ENCODE results near the gene MYL11. TPM values are rescaled to one million over a fixed set of nuclear protein-coding genes. Genes with fewer than 3 reads are reported as not detected.

The MYL11 gene
- polyA plus RNA-seq, 1 donor (not counting 4 experiments of a cell fraction or from before 2014, with no cell fraction given) = not detected

DNA sequence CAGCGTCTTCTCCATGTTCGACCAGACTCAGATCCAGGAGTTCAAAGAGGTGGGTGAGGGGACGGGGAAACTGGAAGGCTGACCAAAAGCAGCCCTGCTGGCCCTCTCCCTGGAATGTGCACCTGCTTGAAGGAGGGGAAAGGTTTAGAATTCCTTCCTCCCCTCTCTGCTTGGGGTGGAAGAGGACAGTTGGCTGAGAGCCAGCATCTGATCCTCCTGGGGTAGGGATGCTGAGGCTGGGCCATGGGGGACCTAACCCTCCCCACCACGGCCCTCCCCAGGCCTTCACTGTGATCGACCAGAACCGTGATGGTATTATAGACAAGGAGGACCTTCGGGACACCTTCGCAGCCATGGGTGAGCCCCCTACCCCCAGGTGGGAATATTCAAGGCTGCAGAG is 1.3 kb downstream of the MYL11 start:
- H3K36me3 ChIP-seq (ENCODE audit: control insufficient read depth in 2 of 2, extremely low read depth in 1 of 2, insufficient read depth in 2 of 2, low read length in 2 of 2) = peaks cover 0 to 2% of the 10 kb centered on the region in 2 experiments
- peaks cover 15% of the 10 kb centered on the region for H3K4me1 ChIP-seq (ENCODE audit: control insufficient read depth, extremely low read depth, insufficient read depth, low read length)
- no peaks in the 10 kb centered on the region for H3K9me3 ChIP-seq (ENCODE audit: control insufficient read depth, low read depth, low read length)
- H3K79me2 ChIP-seq (ENCODE audit: control insufficient read depth, insufficient read depth, low read length) = no peaks in the 10 kb centered on the region
- no peaks in the 10 kb centered on the region for H3K27me3 ChIP-seq (ENCODE audit: control insufficient read depth, extremely low read depth, insufficient read depth, low read length)
- no peak for FAIRE-seq
- H3K4me3 ChIP-seq (ENCODE audit: control insufficient read depth in 2 of 3, extremely low read depth in 1 of 3, insufficient read depth in 2 of 3, low read depth in 1 of 3, low read length in 3 of 3) = no peak overlapping the region
- H3K9me1 ChIP-seq (ENCODE audit: control insufficient read depth, extremely low read depth, insufficient read depth, low read length) = no peaks in the 10 kb centered on the region
- no peak for DNase-seq (ENCODE audit: low read depth, low spot score)
- TF ChIP-seq, protein P1, sequence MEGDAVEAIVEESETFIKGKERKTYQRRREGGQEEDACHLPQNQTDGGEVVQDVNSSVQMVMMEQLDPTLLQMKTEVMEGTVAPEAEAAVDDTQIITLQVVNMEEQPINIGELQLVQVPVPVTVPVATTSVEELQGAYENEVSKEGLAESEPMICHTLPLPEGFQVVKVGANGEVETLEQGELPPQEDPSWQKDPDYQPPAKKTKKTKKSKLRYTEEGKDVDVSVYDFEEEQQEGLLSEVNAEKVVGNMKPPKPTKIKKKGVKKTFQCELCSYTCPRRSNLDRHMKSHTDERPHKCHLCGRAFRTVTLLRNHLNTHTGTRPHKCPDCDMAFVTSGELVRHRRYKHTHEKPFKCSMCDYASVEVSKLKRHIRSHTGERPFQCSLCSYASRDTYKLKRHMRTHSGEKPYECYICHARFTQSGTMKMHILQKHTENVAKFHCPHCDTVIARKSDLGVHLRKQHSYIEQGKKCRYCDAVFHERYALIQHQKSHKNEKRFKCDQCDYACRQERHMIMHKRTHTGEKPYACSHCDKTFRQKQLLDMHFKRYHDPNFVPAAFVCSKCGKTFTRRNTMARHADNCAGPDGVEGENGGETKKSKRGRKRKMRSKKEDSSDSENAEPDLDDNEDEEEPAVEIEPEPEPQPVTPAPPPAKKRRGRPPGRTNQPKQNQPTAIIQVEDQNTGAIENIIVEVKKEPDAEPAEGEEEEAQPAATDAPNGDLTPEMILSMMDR (optimal IDR thresholded peaks at IDR 0.05 in 1 of 3, IDR thresholded peaks at IDR 0.05 in 1 of 3, conservative IDR thresholded peaks at IDR 0.05 in 1 of 3; ENCODE audit: extremely low read depth in 1 of 3, insufficient read depth in 2 of 3, low read length in 3 of 3) = no peak
- no peak for TF ChIP-seq EZH2 (IDR thresholded peaks at IDR 0.05; ENCODE audit: low read length)
- H3K9ac ChIP-seq (ENCODE audit: control insufficient read depth, extremely low read depth, insufficient read depth, low read length) = no peak overlapping the region
- no peak overlapping the region for H2AFZ ChIP-seq (ENCODE audit: control insufficient read depth, low read length)
- H3K27ac ChIP-seq (ENCODE audit: control insufficient read depth, insufficient read depth, low read length) = no peak overlapping the region
- H4K20me1 ChIP-seq (ENCODE audit: control insufficient read depth, extremely low read depth, insufficient read depth, low read length) = no peaks in the 10 kb centered on the region
- H3K4me2 ChIP-seq (ENCODE audit: control insufficient read depth, extremely low read depth, insufficient read depth, low read depth, low read length) = no peak overlapping the region
- dilution Hi-C loops (cut with MboI; ENCODE audit: extremely low pct_ligation_motif_present, low sequenced_read_pairs) = no loop called here

DNA sequence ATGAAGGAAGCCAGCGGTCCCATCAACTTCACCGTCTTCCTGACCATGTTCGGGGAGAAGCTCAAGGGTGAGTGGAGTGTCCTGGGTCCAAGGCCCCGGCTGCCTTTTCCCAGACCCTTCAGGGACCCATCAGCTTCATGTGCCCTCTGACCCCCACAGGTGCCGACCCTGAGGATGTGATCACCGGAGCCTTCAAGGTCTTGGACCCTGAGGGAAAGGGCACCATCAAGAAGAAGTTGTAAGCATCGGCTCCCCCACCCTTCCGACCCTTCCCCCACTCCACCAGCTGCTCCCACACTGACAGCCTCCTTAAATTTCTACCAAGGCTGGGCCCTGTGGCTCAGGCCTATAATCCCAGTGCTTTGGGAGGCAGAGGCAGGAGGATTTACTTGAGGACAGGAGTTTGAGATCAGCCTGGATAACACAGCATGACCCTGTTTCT is 1.9 kb downstream of the MYL11 start:
- no peak overlapping the region for H3K9ac ChIP-seq (ENCODE audit: control insufficient read depth, extremely low read depth, insufficient read depth, low read length)
- no peaks in the 10 kb centered on the region for H4K20me1 ChIP-seq (ENCODE audit: control insufficient read depth, extremely low read depth, insufficient read depth, low read length)
- H3K36me3 ChIP-seq (ENCODE audit: control insufficient read depth in 2 of 2, extremely low read depth in 1 of 2, insufficient read depth in 2 of 2, low read length in 2 of 2) = peaks cover 0 to 2% of the 10 kb centered on the region in 2 experiments
- peaks cover 9% of the 10 kb centered on the region for H3K4me1 ChIP-seq (ENCODE audit: control insufficient read depth, extremely low read depth, insufficient read depth, low read length)
- no peak overlapping the region for H3K4me2 ChIP-seq (ENCODE audit: control insufficient read depth, extremely low read depth, insufficient read depth, low read depth, low read length)
- H3K9me3 ChIP-seq (ENCODE audit: control insufficient read depth, low read depth, low read length) = no peaks in the 10 kb centered on the region
- H3K79me2 ChIP-seq (ENCODE audit: control insufficient read depth, insufficient read depth, low read length) = no peaks in the 10 kb centered on the region
- H2AFZ ChIP-seq (ENCODE audit: control insufficient read depth, low read length) = no peak overlapping the region
- TF ChIP-seq, protein P1 (optimal IDR thresholded peaks at IDR 0.05 in 1 of 3, IDR thresholded peaks at IDR 0.05 in 1 of 3, conservative IDR thresholded peaks at IDR 0.05 in 1 of 3; ENCODE audit: extremely low read depth in 1 of 3, insufficient read depth in 2 of 3, low read length in 3 of 3) = no peak
- TF ChIP-seq EZH2 (IDR thresholded peaks at IDR 0.05; ENCODE audit: low read length) = no peak
- H3K9me1 ChIP-seq (ENCODE audit: control insufficient read depth, extremely low read depth, insufficient read depth, low read length) = no peaks in the 10 kb centered on the region
- H3K27me3 ChIP-seq (ENCODE audit: control insufficient read depth, extremely low read depth, insufficient read depth, low read length) = no peaks in the 10 kb centered on the region
- dilution Hi-C loops (cut with MboI; ENCODE audit: extremely low pct_ligation_motif_present, low sequenced_read_pairs) = no loop called here
- H3K27ac ChIP-seq (ENCODE audit: control insufficient read depth, insufficient read depth, low read length) = no peak overlapping the region
- no peak overlapping the region for H3K4me3 ChIP-seq (ENCODE audit: control insufficient read depth in 2 of 3, extremely low read depth in 1 of 3, insufficient read depth in 2 of 3, low read depth in 1 of 3, low read length in 3 of 3)
- FAIRE-seq = no peak
- DNase-seq (ENCODE audit: low read depth, low spot score) = no peak
